Ovary (tissue), 9 donors: ENCODE results near the gene METTL23. TPM values are rescaled to one million over a fixed set of nuclear protein-coding genes. Genes with fewer than 3 reads are reported as not detected.

Experiments
- DNase-seq, 5 donors: peaks; one replicate each; pipeline ENCODE4 v3.0.0-alpha.2; 2019 to 2020
- H3K27ac ChIP-seq, 2 donors: fragments of 200-600 bp; one replicate each; pipeline versions ENCODE4 v1.5.1 to v1.8.0; 2019 to 2022
- H3K27me3 ChIP-seq: fragments of 200-600 bp; one replicate; pipeline ENCODE4 v1.8.0; 2022
- H3K36me3 ChIP-seq: fragments of 200-600 bp; sonication (generic); one replicate; pipeline ENCODE4 v1.5.1; 2019
- H3K4me1 ChIP-seq: one replicate; pipeline ENCODE4 v1.8.1; 2013; ENCODE audit warnings: mild to moderate bottlenecking, moderate library complexity; ENCODE audit not compliant: insufficient read depth
- H3K4me3 ChIP-seq: fragments of 200-600 bp; sonication (generic); one replicate; pipeline ENCODE4 v1.5.1; 2017
- H3K9me3 ChIP-seq, 2 donors: fragments of 200-600 bp in 1 of 2; sonication (generic) in 1 of 2; one replicate each; pipeline versions ENCODE4 v1.5.1 to v1.8.1; 2013 to 2019; ENCODE audit warnings: mild to moderate bottlenecking in 1 of 2, moderate library complexity in 1 of 2
- EP300 ChIP-seq: sonication (generic); formaldehyde crosslinking; IDR thresholded peaks from one replicate; pipeline ENCODE4 v1.6.1; 2017; ENCODE audit warnings: antibody characterized with exemption
- POLR2A ChIP-seq: fragments of 450-650 bp; IDR thresholded peaks from one replicate; pipeline ENCODE4 v1.6.1; 2017; ENCODE audit warnings: antibody characterized with exemption, mild to moderate bottlenecking, moderate library complexity
- WGBS, 3 donors: extraction: QIAGEN DNeasy Blood & Tissue Kit in 1 of 3; methylation state at CpG; one replicate each; pipeline versions ENCODE4 v1.1.5 to v1.1.7; 2013 to 2017; 5-methylcytosine and 5-hydroxymethylcytosine counted together
- intact Hi-C, 4 donors: fragments of 100-400 bp; cut with DNase I; formaldehyde crosslinking; loops; one replicate each; pipeline versions ENCODE4 v1.11.0 to v1.15.1; 2022 to 2023
- polyA plus RNA-seq, 2 donors: library from polyadenylated mRNA; stranded (reverse); fragments of 200-250 nt in 1 of 2; fragments of 350-450 nt in 1 of 2; fragmentation: Illumina TruSeq in 1 of 2; extraction: RNeasy Lipid Tissue Mini Kit (QIAGEN cat#74804) in 1 of 2; gene quantifications; one replicate each; pipeline ENCODE4 v1.2.3, GENCODE V29; 2013 to 2014
- total RNA-seq, 7 donors: library from RNA; depleted of rRNA in 2 of 7; stranded (reverse); fragments of >200 nt in 2 of 7; fragmentation: NEBNext Ultra II Directional in 3 of 7; extraction: Animal tissue kit (Norgen Biotek cat#: 25700) in 3 of 7; gene quantifications; one replicate each; pipeline versions ENCODE4 v1.1.0 to v1.2.4, GENCODE V29; 2016 to 2023
- TF ChIP-seq, protein P1 (sequence below), 3 donors: fragments of 450-650 bp in 2 of 3; fragments of 200-600 bp in 1 of 3; IDR thresholded peaks; one replicate each; pipeline versions ENCODE4 v1.5.1 to v1.8.0; 2016 to 2022; ENCODE audit warnings: antibody characterized with exemption in 3 of 3, mild to moderate bottlenecking in 1 of 3
- donor health status: DM: no; HTN: no; CAD: no; lungs with moderate emphysema.
- donor health status: DM: no; HTN: no; CAD: no.
- donor health status: Bipolar disorder and iron deficiency.
- donor health status: DM: yes; HTN: yes; CAD: no.
- donor health status: DM: no; HTN: no; CAD: no.
- donor health status: DM: yes; HTN: yes; CAD: no.

The METTL23 gene
- total and polyA plus RNA-seq, 9 donors: 20.9 to 47.4 (median 32.7) TPM

DNA sequence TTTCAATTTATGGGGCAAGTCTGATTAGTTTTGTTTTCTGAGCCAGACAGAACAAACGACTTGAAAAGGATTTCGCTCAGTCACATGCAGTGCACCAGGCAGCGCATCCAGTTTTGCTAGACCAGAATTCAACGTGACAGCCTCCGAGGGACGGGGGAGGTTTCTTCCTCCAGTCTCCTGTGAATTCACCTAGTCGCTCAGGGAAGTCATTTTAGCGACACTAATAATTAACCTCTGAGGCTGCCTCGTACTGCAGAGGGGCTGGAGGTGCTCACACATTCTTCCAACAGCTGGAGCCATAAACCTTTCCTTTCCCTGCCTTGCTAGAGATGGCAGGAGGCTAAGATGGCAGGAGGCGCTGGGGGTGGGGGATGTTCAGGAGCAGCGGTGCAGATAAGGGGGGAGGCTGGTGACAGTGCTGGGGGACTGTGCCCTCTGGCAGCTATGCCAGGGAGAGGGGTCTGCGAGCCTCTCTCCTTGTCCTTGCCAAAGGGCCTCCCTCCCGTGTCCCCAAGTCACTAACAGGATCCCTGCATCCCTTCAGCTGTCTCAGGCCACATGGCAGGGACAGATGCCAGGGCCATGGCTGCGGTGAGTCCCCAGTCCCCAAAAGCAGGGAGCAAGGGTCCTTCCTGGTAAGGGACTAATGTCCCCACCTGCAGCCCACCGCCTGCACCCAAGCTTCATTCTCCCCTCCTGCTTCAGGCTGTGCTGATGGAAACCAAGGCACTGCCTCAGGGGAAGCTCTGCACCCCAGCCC, 39.9 kb upstream of the METTL23 start:
- Histone ChIP-seq H3K27ac (peak overlapping the region in 1 of 2 donors; percentile 71), H3K4me1 (peaks cover 33% of the 10 kb centered on the region), H3K27me3 (no peaks in the 10 kb centered on the region), H3K9me3 (no peaks in the 10 kb centered on the region), H3K36me3 (no peaks in the 10 kb centered on the region), H3K4me3 (no peak overlapping the region)
- WGBS, 3 donors: 75 to 81% (median 78%) methylated on average over 15 of the region's 15 CpGs
- TF ChIP-seq, protein P1, sequence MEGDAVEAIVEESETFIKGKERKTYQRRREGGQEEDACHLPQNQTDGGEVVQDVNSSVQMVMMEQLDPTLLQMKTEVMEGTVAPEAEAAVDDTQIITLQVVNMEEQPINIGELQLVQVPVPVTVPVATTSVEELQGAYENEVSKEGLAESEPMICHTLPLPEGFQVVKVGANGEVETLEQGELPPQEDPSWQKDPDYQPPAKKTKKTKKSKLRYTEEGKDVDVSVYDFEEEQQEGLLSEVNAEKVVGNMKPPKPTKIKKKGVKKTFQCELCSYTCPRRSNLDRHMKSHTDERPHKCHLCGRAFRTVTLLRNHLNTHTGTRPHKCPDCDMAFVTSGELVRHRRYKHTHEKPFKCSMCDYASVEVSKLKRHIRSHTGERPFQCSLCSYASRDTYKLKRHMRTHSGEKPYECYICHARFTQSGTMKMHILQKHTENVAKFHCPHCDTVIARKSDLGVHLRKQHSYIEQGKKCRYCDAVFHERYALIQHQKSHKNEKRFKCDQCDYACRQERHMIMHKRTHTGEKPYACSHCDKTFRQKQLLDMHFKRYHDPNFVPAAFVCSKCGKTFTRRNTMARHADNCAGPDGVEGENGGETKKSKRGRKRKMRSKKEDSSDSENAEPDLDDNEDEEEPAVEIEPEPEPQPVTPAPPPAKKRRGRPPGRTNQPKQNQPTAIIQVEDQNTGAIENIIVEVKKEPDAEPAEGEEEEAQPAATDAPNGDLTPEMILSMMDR (IDR thresholded peaks at IDR 0.05): no peak
- no peak for TF ChIP-seq POLR2A
- TF ChIP-seq EP300: no peak
- intact Hi-C loops: loop anchor here in 1 of 4 donors (5.0 to 10.0 kb wide), 2 partner anchors 36 to 162 kb away; no protein-coding TSS in a partner anchor
- peak in 3 of 5 donors; percentile 17 to 51 (median 23) for DNase-seq

DNA sequence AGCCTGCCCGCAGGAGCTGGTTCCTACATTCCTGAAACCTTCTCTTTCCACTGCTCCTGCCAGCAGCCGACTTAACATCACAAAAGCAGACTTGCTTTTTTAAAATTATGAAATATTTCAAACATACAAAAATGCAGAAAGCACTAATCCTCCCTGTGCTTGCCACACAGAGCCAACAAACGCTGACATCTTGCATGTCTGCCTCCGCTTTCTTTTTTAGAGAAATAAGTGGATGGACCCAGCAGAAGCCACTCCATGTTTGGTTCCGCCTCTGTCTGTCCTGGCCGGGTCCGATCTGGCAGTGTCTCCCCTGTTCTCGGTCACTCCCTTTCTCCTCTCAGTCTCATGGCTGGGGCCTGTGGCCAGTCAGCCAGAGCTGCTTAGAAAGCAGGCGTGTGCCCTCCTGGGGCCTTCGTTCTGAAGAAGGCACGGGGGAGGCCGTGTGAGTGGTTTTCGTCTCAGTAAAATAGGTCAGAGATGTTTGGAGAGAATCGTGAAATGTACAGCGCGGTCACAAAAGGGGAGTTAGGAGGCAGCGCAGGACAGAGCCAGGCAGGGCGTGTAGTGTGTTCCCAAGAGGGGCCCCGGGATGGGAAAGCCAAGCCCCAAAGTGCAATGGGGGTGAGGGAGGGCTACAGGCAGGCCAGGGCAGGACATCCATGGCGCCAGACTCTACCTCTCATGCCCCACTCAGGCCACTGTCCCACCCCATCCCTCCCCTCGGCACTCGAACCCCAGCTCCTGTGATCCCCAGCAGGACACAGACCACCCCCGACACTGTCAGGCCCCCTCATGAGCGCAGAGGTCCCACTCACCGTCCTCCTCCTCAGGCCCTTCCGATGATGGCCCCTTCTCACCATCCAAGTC, 39.1 kb upstream of the METTL23 start:
- no peak overlapping the region for H3K4me3 ChIP-seq
- 28 to 29% (median 29%) methylated on average over 26 of the region's 26 CpGs for WGBS, 3 donors
- H3K27ac ChIP-seq: peak overlapping the region; percentile 46 to 71
- peaks cover 28% of the 10 kb centered on the region for H3K4me1 ChIP-seq
- intact Hi-C loops: loop anchor here in 1 of 4 donors (5.0 to 10.0 kb wide), 2 partner anchors 35 to 163 kb away; no protein-coding TSS in a partner anchor
- no peaks in the 10 kb centered on the region for H3K36me3 ChIP-seq
- H3K9me3 ChIP-seq: no peaks in the 10 kb centered on the region
- DNase-seq: peak in 4 of 5 donors; percentile 42 to 72 (median 64)
- H3K27me3 ChIP-seq: no peaks in the 10 kb centered on the region
- TF ChIP-seq EP300: no peak
- TF ChIP-seq, protein P1 (IDR thresholded peaks at IDR 0.05): no peak
- TF ChIP-seq POLR2A: no peak

DNA sequence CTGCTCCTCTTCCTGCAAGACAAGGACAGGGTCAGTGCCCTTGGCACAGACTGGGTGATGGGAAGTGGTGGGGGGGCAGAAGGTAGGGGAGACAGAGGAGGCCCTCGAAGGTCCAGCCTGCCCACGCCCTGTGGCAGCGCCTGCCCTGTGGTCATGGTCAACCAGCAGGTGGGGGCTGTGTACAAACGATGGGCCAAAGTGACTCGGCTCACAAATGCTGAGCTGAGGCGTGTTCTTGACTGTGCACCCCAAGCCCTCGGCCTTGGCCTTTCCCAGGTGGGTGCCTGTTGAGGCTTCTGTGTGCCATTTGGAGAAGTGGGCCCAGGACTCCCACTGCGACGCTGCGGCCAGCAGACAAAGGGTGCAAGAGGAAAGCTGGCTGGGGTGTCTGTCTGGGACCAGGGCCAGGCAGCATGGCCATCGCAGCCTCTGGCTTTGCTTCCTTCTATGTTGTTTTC, 38.4 kb upstream of the METTL23 start:
- H3K4me3 ChIP-seq: no peak overlapping the region
- no peaks in the 10 kb centered on the region for H3K9me3 ChIP-seq
- 22 to 42% (median 25%) methylated on average over 11 of the region's 11 CpGs for WGBS, 3 donors
- intact Hi-C loops: loop anchor here in 1 of 4 donors (5.0 to 10.0 kb wide), 2 partner anchors 34 to 163 kb away; no protein-coding TSS in a partner anchor
- H3K36me3 ChIP-seq: no peaks in the 10 kb centered on the region
- peak in 4 of 5 donors; percentile 53 to 82 (median 66) for DNase-seq
- H3K4me1 ChIP-seq: peaks cover 24% of the 10 kb centered on the region
- peak overlapping the region; percentile 46 to 71 for H3K27ac ChIP-seq
- H3K27me3 ChIP-seq: no peaks in the 10 kb centered on the region
- TF ChIP-seq POLR2A: no peak
- TF ChIP-seq, protein P1 (IDR thresholded peaks at IDR 0.05): peak in 1 of 3 donors; percentile 25
- TF ChIP-seq EP300: no peak

DNA sequence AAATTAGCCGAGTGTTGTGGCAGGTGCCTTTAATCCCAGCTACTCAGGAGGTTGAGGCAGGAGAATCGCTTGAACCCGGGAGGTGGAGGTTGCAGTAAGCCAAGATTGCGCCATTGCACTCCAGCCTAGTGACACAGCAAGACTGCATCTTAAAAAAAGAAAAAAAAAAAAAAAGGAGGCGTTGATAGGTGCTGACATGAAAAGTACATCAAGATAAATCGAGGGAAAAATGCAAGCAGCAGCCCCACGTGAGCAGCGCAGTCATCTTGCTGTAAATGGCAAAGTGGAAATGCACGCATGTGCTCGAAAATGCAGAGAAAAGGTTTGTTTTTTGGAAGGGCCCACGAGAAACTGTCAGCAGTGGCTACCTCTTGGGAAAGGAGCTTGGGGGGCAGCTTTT, 36.8 kb upstream of the METTL23 start:
- Histone ChIP-seq H3K9me3 (no peaks in the 10 kb centered on the region), H3K27ac (no peak overlapping the region), H3K4me3 (no peak overlapping the region), H3K27me3 (no peaks in the 10 kb centered on the region), H3K4me1 (peaks cover 33% of the 10 kb centered on the region), H3K36me3 (no peaks in the 10 kb centered on the region)
- TF ChIP-seq, protein P1 (IDR thresholded peaks at IDR 0.05): no peak
- TF ChIP-seq EP300 (no peak), POLR2A (no peak)
- intact Hi-C loops: loop anchor here in 1 of 4 donors (5.0 to 10.0 kb wide), 2 partner anchors 32 to 165 kb away; no protein-coding TSS in a partner anchor
- WGBS, 3 donors: 90 to 94% (median 90%) methylated on average over 11 of the region's 11 CpGs
- peak in 2 of 5 donors; percentile 14 to 17 for DNase-seq
